OCI-LY1 (cell line): ENCODE measurements around the gene RNF212.

Source experiments
- H2AFZ ChIP-seq: fragments of 200-600 bp; sonication (generic), shearing (Covaris generic); 2 replicates; pipeline ENCODE4 v1.6.0; 2014; ENCODE audit warnings: antibody characterized with exemption, mild to moderate bottlenecking, low read length
- H3F3A ChIP-seq: fragments of 200-600 bp; sonication (generic), shearing (Covaris generic); 2 replicates; pipeline ENCODE4 v1.6.0; 2014; ENCODE audit warnings: mild to moderate bottlenecking, antibody characterized with exemption, low read length, moderate library complexity; ENCODE audit not compliant: insufficient read depth
- H3K27ac ChIP-seq: fragments of 200-600 bp; sonication (generic); 2 replicates; pipeline ENCODE4 v1.5.1; 2014; ENCODE audit warnings: low read length, mixed run types, mild to moderate bottlenecking, low read depth; ENCODE audit not compliant: poor library complexity, severe bottlenecking
- H3K27me3 ChIP-seq: fragments of 200-600 bp; sonication (generic); 2 replicates; pipeline ENCODE4 v1.6.0; 2014; ENCODE audit warnings: antibody characterized with exemption, mild to moderate bottlenecking, low read length, moderate library complexity; ENCODE audit not compliant: insufficient read depth
- H3K36me3 ChIP-seq: fragments of 200-600 bp; sonication (generic); 2 replicates; pipeline ENCODE4 v1.6.1; 2014; ENCODE audit warnings: mild to moderate bottlenecking, antibody characterized with exemption, low read length, moderate library complexity, mixed read lengths; ENCODE audit not compliant: insufficient read depth
- H3K4me1 ChIP-seq: fragments of 200-600 bp; sonication (generic); 2 replicates; pipeline ENCODE4 v1.5.1; 2014; ENCODE audit warnings: mild to moderate bottlenecking, low read length, moderate library complexity; ENCODE audit not compliant: insufficient read depth, severe bottlenecking
- H3K4me2 ChIP-seq: fragments of 200-600 bp; sonication (generic), shearing (Covaris generic); 2 replicates; pipeline ENCODE4 v1.6.1; 2014; ENCODE audit warnings: low read length
- H3K4me3 ChIP-seq: fragments of 200-600 bp; sonication (generic); 2 replicates; pipeline ENCODE4 v1.5.1; 2014; ENCODE audit warnings: low read length, low read depth, mild to moderate bottlenecking, mixed read lengths; ENCODE audit not compliant: poor library complexity, severe bottlenecking
- H3K79me2 ChIP-seq: fragments of 200-600 bp; shearing (Covaris generic); 2 replicates; pipeline ENCODE4 v1.6.1; 2016; ENCODE audit warnings: mixed run types, low read length, mixed read lengths; ENCODE audit not compliant: insufficient read depth
- H3K9ac ChIP-seq: fragments of 200-600 bp; sonication (generic), shearing (Covaris generic); 2 replicates; pipeline ENCODE4 v1.6.1; 2014; ENCODE audit warnings: mild to moderate bottlenecking, low read length, mixed read lengths
- H3K9me2 ChIP-seq: fragments of 200-600 bp; sonication (generic), shearing (Covaris generic); 2 replicates; pipeline ENCODE4 v1.6.1; 2014; ENCODE audit warnings: low read depth, mild to moderate bottlenecking, low read length, mixed read lengths
- H3K9me3 ChIP-seq: fragments of 200-600 bp; shearing (Covaris generic); 2 replicates; pipeline ENCODE4 v1.6.1; 2014; ENCODE audit warnings: low read length, mixed read lengths
- H4K20me1 ChIP-seq: fragments of 200-600 bp; sonication (generic), shearing (Covaris generic); 2 replicates; pipeline ENCODE4 v1.6.0; 2016; ENCODE audit warnings: mild to moderate bottlenecking, low read length; ENCODE audit not compliant: insufficient read depth
- CTCF ChIP-seq: fragments of 200-600 bp; sonication (generic), shearing (Covaris generic); IDR thresholded peaks from 2 replicates; pipeline ENCODE4 v1.5.1; 2017; ENCODE audit warnings: mild to moderate bottlenecking, antibody characterized with exemption, low read length, moderate library complexity, mixed read lengths
- EZH2 ChIP-seq: fragments of 200-600 bp; sonication (generic), shearing (Covaris generic); IDR thresholded peaks from 2 replicates; pipeline ENCODE4 v1.8.0; 2017; ENCODE audit warnings: borderline replicate concordance, mixed run types, mild to moderate bottlenecking, antibody characterized with exemption, low read length, moderate library complexity, mixed read lengths

RNF212 gene

GRCh38 chr4:1039493-1040343 lies 73.6 kb downstream of the RNF212 start:
- no peaks in the 10 kb centered on the region for H3K79me2 ChIP-seq
- H3K4me2 ChIP-seq, result no peak overlapping the region
- H3F3A ChIP-seq, result no peaks in the 10 kb centered on the region
- H3K36me3 ChIP-seq, result no peaks in the 10 kb centered on the region
- no peak overlapping the region for H3K9ac ChIP-seq
- no peak overlapping the region for H2AFZ ChIP-seq
- H4K20me1 ChIP-seq, result no peaks in the 10 kb centered on the region
- H3K27ac ChIP-seq, result no peak overlapping the region
- H3K27me3 ChIP-seq, result no peaks in the 10 kb centered on the region
- H3K4me3 ChIP-seq, result no peak overlapping the region
- no peaks in the 10 kb centered on the region for H3K9me2 ChIP-seq
- TF ChIP-seq CTCF (no peak), EZH2 (no peak)
- no peaks in the 10 kb centered on the region for H3K4me1 ChIP-seq
- no peaks in the 10 kb centered on the region for H3K9me3 ChIP-seq

- no peak overlapping the region for H3K9ac ChIP-seq
Measured at GRCh38 chr4:1038948-1039492, 74.3 kb downstream of the RNF212 start.

GRCh38 chr4:1036976-1037810 lies 76.2 kb downstream of the RNF212 start:
- Histone ChIP-seq H3K9ac (no peak overlapping the region), H4K20me1 (no peaks in the 10 kb centered on the region), H3K9me2 (no peaks in the 10 kb centered on the region), H3K4me3 (no peak overlapping the region), H3K4me1 (no peaks in the 10 kb centered on the region), H3K36me3 (no peaks in the 10 kb centered on the region), H3K79me2 (no peaks in the 10 kb centered on the region), H2AFZ (no peak overlapping the region), H3F3A (no peaks in the 10 kb centered on the region), H3K4me2 (no peak overlapping the region), H3K9me3 (no peaks in the 10 kb centered on the region), H3K27ac (no peak overlapping the region), H3K27me3 (no peaks in the 10 kb centered on the region)
- no peak for TF ChIP-seq EZH2
- TF ChIP-seq CTCF, result no peak

More at GRCh38 chr4:1038948-1039492, 74.3 kb downstream of the RNF212 start:
- no peaks in the 10 kb centered on the region for H3F3A ChIP-seq
- no peaks in the 10 kb centered on the region for H3K79me2 ChIP-seq
- no peak overlapping the region for H3K27ac ChIP-seq
- H4K20me1 ChIP-seq, result no peaks in the 10 kb centered on the region
- no peaks in the 10 kb centered on the region for H3K9me3 ChIP-seq
- no peak overlapping the region for H3K4me3 ChIP-seq
- H3K36me3 ChIP-seq, result no peaks in the 10 kb centered on the region
- TF ChIP-seq EZH2, result no peak
- no peak for TF ChIP-seq CTCF
- H2AFZ ChIP-seq, result no peak overlapping the region
- no peaks in the 10 kb centered on the region for H3K9me2 ChIP-seq
- H3K27me3 ChIP-seq, result no peaks in the 10 kb centered on the region
- no peaks in the 10 kb centered on the region for H3K4me1 ChIP-seq
- no peak overlapping the region for H3K4me2 ChIP-seq
